NB4 (cell line): ENCODE results near the gene RPL36AL.
A peak's percentile ranks its signal among the peaks of the same experiment; 100 is the strongest.
"Not testable (repeated sequence)": the region's sequence is repeated elsewhere in the genome, so short reads cannot be mapped to it uniquely, and the experiment has no call there.

Experiments used
- DNase-seq: peaks from one replicate; pipeline ENCODE4 v3.0.0; 2010; ENCODE audit warnings: low read depth
- H3K4me3 ChIP-seq: one replicate; pipeline ENCODE4 v1.5.1; 2011; ENCODE audit warnings: mild to moderate bottlenecking, low read depth, low read length, moderate library complexity
- CTCF ChIP-seq: IDR thresholded peaks from one replicate; pipeline ENCODE4 v1.5.1; 2012; ENCODE audit warnings: low read depth, low read length
- MAX ChIP-seq: IDR thresholded peaks from 2 replicates; pipeline ENCODE4 v1.6.1; 2011; ENCODE audit warnings: low read depth, low read length
- MYC ChIP-seq: IDR thresholded peaks from 2 replicates; pipeline ENCODE4 v1.6.1; 2011; ENCODE audit warnings: low read depth, low read length
- POLR2A ChIP-seq: IDR thresholded peaks from 2 replicates; pipeline ENCODE4 v1.6.1; 2011; ENCODE audit warnings: mild to moderate bottlenecking; ENCODE audit not compliant: insufficient read length; ENCODE audit errors: extremely low read depth

RPL36AL gene

GRCh38 chr14:49620182-49621113, at the start of gene RPL36AL, which contains the start of gene MGAT2:
Gene RPL36AL (minus strand): TSS chr14:49620626. CDS start chr14:49619104, 1,522 bp downstream.
Gene MGAT2 (plus strand): TSS chr14:49620799. CDS start chr14:49621269, 470 bp downstream.
- H3K4me3 ChIP-seq: peak within 1 kb of the TSS; percentile 85
- TF ChIP-seq MAX (peak; percentile 7; the same call in 1 of the 2 replicates), MYC (no peak; the same call in none of the 2 replicates), POLR2A (peak; percentile 96)
- DNase-seq: peak; percentile 98

- no peak overlapping the region for H3K4me3 ChIP-seq
- DNase-seq: no peak
- TF ChIP-seq POLR2A: no peak
- no peak for TF ChIP-seq MAX
- no peak for TF ChIP-seq MYC
- TF ChIP-seq CTCF: no peak
These were observed 39.4 kb upstream of the RPL36AL start for GRCh38 chr14:49659526-49660455.

GRCh38 chr14:49657500-49657899, 37.1 kb upstream of the RPL36AL start:
- H3K4me3 ChIP-seq, DNase-seq: not testable (repeated sequence)

- TF ChIP-seq POLR2A (no peak), MYC (no peak)
- no peak for DNase-seq
- no peak overlapping the region for H3K4me3 ChIP-seq
These were observed 34.1 kb upstream of the RPL36AL start for GRCh38 chr14:49654511-49654910.

GRCh38 chr14:49653508-49653907, 33.1 kb upstream of the RPL36AL start:
- no peak for DNase-seq
- no peak overlapping the region for H3K4me3 ChIP-seq
- TF ChIP-seq MYC: no peak
- no peak for TF ChIP-seq POLR2A
- no peak for TF ChIP-seq CTCF

- no peak overlapping the region for H3K4me3 ChIP-seq
- no peak for TF ChIP-seq CTCF
- no peak for TF ChIP-seq MYC
- no peak for TF ChIP-seq POLR2A
- no peak for TF ChIP-seq MAX
- DNase-seq: no peak
These were observed 21.7 kb upstream of the RPL36AL start for GRCh38 chr14:49642163-49642562.

- DNase-seq: no peak
These were observed 21.3 kb upstream of the RPL36AL start for GRCh38 chr14:49641697-49642129.

More at GRCh38 chr14:49641697-49642129, 21.3 kb upstream of the RPL36AL start:
- TF ChIP-seq CTCF: no peak
- TF ChIP-seq MAX: peak; percentile 69; the same call in 1 of the 2 replicates
- no peak for TF ChIP-seq MYC
- no peak overlapping the region for H3K4me3 ChIP-seq
